ENCODE data around the gene TP53BP1. TPM values are rescaled to one million over a fixed set of nuclear protein-coding genes. Genes with fewer than 3 reads are reported as not detected.
A peak's percentile ranks its signal among the peaks of the same experiment; 100 is the strongest.

The TP53BP1 gene
- total and polyA plus RNA-seq, 11 donors = 7.4 to 34.4 (median 27.4) TPM

DNA sequence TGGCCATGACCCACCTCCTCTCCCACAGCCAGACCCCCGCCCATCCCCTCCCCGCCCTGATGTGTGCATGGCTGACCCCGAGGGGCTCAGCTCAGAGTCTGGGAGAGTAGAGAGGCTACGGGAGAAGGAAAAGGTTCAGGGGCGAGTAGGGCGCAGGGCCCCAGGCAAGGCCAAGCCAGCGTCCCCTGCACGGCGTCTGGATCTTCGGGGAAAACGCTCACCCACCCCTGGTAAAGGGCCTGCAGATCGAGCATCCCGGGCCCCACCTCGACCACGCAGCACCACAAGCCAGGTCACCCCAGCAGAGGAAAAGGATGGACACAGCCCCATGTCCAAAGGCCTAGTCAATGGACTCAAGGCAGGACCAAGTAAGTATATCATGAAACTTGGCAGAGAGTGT lies 36.2 kb upstream of the TP53BP1 start:
- H3K9me3 ChIP-seq = no peaks in the 10 kb centered on the region
- H3K4me3 ChIP-seq = no peak overlapping the region
- 91 to 96% (median 92%) methylated on average over 10 to 15 of the region's 15 CpGs for WGBS, 4 donors
- peaks cover 0 to 39% (median 12%) of the 10 kb centered on the region in 9 donors for H3K36me3 ChIP-seq
- ATAC-seq (peak in 1 of 4 donors; percentile 5), DNase-seq (no peak)
- H3K27ac ChIP-seq = no peak overlapping the region
- TF ChIP-seq, protein P1, sequence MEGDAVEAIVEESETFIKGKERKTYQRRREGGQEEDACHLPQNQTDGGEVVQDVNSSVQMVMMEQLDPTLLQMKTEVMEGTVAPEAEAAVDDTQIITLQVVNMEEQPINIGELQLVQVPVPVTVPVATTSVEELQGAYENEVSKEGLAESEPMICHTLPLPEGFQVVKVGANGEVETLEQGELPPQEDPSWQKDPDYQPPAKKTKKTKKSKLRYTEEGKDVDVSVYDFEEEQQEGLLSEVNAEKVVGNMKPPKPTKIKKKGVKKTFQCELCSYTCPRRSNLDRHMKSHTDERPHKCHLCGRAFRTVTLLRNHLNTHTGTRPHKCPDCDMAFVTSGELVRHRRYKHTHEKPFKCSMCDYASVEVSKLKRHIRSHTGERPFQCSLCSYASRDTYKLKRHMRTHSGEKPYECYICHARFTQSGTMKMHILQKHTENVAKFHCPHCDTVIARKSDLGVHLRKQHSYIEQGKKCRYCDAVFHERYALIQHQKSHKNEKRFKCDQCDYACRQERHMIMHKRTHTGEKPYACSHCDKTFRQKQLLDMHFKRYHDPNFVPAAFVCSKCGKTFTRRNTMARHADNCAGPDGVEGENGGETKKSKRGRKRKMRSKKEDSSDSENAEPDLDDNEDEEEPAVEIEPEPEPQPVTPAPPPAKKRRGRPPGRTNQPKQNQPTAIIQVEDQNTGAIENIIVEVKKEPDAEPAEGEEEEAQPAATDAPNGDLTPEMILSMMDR (IDR thresholded peaks at IDR 0.05) = no peak
- TF ChIP-seq POLR2A (IDR thresholded peaks at IDR 0.05) = no peak
- H3K27me3 ChIP-seq = no peaks in the 10 kb centered on the region
- peaks cover 0 to 8% (median 2%) of the 10 kb centered on the region in 12 donors for H3K4me1 ChIP-seq
- intact Hi-C loops (cut with DNase I) = loop anchor here in 1 of 10 donors (10.0 kb wide), 1 partner anchor 54 kb away; no protein-coding TSS in a partner anchor

DNA sequence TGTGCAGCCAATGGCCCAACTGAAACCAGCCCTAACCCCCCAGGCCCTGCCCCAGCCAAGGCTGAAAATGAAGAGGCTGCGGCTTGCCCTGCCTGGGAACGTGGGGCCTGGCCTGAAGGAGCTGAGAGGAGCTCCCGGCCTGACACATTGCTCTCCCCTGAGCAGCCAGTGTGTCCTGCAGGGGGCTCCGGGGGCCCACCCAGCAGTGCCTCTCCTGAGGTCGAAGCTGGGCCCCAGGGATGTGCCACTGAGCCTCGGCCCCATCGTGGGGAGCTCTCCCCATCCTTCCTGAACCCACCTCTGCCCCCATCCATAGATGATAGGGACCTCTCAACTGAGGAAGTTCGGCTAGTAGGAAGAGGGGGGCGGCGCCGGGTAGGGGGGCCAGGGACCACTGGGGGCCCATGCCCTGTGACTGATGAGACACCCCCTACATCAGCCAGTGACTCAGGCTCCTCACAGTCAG lies 35.6 kb upstream of the TP53BP1 start:
- 80 to 100% (median 90%) methylated on average over 1 to 11 of the region's 11 CpGs for WGBS, 4 donors
- Histone ChIP-seq H3K27ac (no peak overlapping the region), H3K9me3 (no peaks in the 10 kb centered on the region), H3K36me3 (peaks cover 0 to 39% (median 17%) of the 10 kb centered on the region in 9 donors), H3K27me3 (no peaks in the 10 kb centered on the region), H3K4me3 (no peak overlapping the region), H3K4me1 (peaks cover 0 to 8% (median 2%) of the 10 kb centered on the region in 12 donors)
- no peak for TF ChIP-seq POLR2A (IDR thresholded peaks at IDR 0.05)
- TF ChIP-seq, protein P1 (IDR thresholded peaks at IDR 0.05) = no peak
- intact Hi-C loops (cut with DNase I) = loop anchor here in 1 of 10 donors (10.0 kb wide), 1 partner anchor 54 kb away; no protein-coding TSS in a partner anchor
- DNase-seq (no peak), ATAC-seq (no peak)

DNA sequence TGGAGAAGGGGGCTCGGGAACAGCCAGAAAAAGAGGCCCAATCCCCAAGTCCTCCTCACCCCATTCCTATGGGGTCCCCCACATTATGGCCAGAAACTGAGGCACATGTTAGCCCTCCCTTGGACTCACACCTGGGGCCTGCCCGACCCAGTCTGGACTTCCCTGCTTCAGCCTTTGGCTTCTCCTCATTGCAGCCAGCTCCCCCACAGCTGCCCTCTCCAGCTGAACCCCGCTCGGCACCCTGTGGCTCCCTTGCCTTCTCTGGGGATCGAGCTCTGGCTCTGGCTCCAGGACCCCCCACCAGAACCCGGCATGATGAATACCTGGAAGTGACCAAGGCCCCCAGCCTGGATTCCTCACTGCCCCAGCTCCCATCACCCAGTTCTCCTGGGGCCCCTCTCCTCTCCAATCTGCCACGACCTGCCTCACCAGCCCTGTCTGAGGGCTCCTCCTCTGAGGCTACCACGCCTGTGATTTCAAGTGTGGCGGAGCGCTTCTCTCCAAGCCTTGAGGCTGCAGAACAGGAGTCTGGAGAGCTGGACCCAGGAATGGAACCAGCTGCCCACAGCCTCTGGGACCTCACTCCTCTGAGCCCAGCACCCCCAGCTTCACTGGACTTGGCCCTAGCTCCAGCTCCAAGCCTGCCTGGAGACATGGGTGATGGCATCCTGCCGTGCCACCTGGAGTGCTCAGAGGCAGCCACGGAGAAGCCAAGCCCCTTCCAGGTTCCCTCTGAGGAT lies 35.0 kb upstream of the TP53BP1 start:
- peaks cover 0 to 8% (median 2%) of the 10 kb centered on the region in 12 donors for H3K4me1 ChIP-seq
- DNase-seq = peak in 1 of 5 donors; percentile 14
- no peak for ATAC-seq
- no peak for TF ChIP-seq POLR2A (IDR thresholded peaks at IDR 0.05)
- TF ChIP-seq, protein P1 (IDR thresholded peaks at IDR 0.05) = no peak
- H3K27ac ChIP-seq = no peak overlapping the region
- H3K9me3 ChIP-seq = no peaks in the 10 kb centered on the region
- H3K27me3 ChIP-seq = no peaks in the 10 kb centered on the region
- intact Hi-C loops (cut with DNase I) = loop anchor here in 1 of 10 donors (10.0 kb wide), 1 partner anchor 53 kb away; no protein-coding TSS in a partner anchor
- H3K36me3 ChIP-seq = peaks cover 0 to 44% (median 23%) of the 10 kb centered on the region in 9 donors
- 79 to 85% (median 81%) methylated on average over 10 to 12 of the region's 12 CpGs for WGBS, 4 donors
- no peak overlapping the region for H3K4me3 ChIP-seq

Data from heart left ventricle (tissue), 16 donors.